SH-SY5Y (cell line): ENCODE data around the gene TEX52.

Source experiments
- GATA2 ChIP-seq: IDR thresholded peaks from 2 replicates; pipeline ENCODE4 v1.6.1; 2011; ENCODE audit warnings: mild to moderate bottlenecking, low read depth, low read length
- GATA3 ChIP-seq: IDR thresholded peaks from 2 replicates; pipeline ENCODE4 v1.6.1; 2011; ENCODE audit warnings: low read depth, mild to moderate bottlenecking, low read length, moderate library complexity

TEX52 gene

GRCh38 chr12:2800046-2800570 is 56.7 kb downstream of the TEX52 start:
- TF ChIP-seq GATA3 (no peak), GATA2 (no peak)
